Lower lobe of right lung (tissue), 2 donors: ENCODE results near the gene OTX1. TPM values are rescaled to one million over a fixed set of nuclear protein-coding genes. Genes with fewer than 3 reads are reported as not detected.

Experiments used
- ATAC-seq, 2 donors: fragments of 200-7000 bp; cut with Tn5 transposase; one replicate each; pipeline ENCODE4 v1.9.1; 2020 to 2022; ENCODE audit warnings: mild to moderate bottlenecking in 2 of 2, moderate library complexity in 2 of 2
- DNase-seq: peaks from one replicate; pipeline ENCODE4 v3.0.0-alpha.2; 2020
- H3K27ac ChIP-seq: fragments of 200-600 bp; one replicate; pipeline ENCODE4 v1.8.0; 2022
- H3K27me3 ChIP-seq: fragments of 200-600 bp; one replicate; pipeline ENCODE4 v1.8.0; 2022; ENCODE audit warnings: low read depth
- H3K36me3 ChIP-seq: fragments of 200-600 bp; one replicate; pipeline ENCODE4 v1.8.0; 2022; ENCODE audit warnings: mild to moderate bottlenecking
- H3K4me1 ChIP-seq: fragments of 200-600 bp; one replicate; pipeline ENCODE4 v1.8.0; 2022
- H3K4me3 ChIP-seq: fragments of 200-600 bp; one replicate; pipeline ENCODE4 v1.8.0; 2022; ENCODE audit warnings: mild to moderate bottlenecking
- H3K9me3 ChIP-seq: fragments of 200-600 bp; one replicate; pipeline ENCODE4 v1.8.0; 2022
- intact Hi-C: fragments of 100-400 bp; cut with DNase I; formaldehyde crosslinking; loops from one replicate; pipeline ENCODE4 v1.11.0; 2022
- total RNA-seq: library from RNA; stranded (reverse); fragmentation: NEBNext Ultra II Directional; extraction: Animal tissue kit (Norgen Biotek cat#: 25700); gene quantifications from one replicate; pipeline ENCODE4 v1.2.1, GENCODE V29; 2021
- TF ChIP-seq, protein P1 (sequence below): fragments of 200-600 bp; IDR thresholded peaks from one replicate; pipeline ENCODE4 v1.8.0; 2022; ENCODE audit warnings: antibody characterized with exemption, mild to moderate bottlenecking
- donor health status: DM: no; HTN: yes; CAD: no; lungs with severe emphysema.

Gene OTX1
- total RNA-seq, 1 donor from 2014 or later: 0.27 TPM

GRCh38 chr2:63038034-63038433, 12.6 kb upstream of the OTX1 start:
- Histone ChIP-seq H3K27ac (no peak overlapping the region), H3K36me3 (no peaks in the 10 kb centered on the region), H3K9me3 (no peaks in the 10 kb centered on the region), H3K4me3 (no peak overlapping the region), H3K27me3 (peaks cover under 1% of the 10 kb centered on the region), H3K4me1 (no peaks in the 10 kb centered on the region)
- ATAC-seq: no peak
- TF ChIP-seq, protein P1, sequence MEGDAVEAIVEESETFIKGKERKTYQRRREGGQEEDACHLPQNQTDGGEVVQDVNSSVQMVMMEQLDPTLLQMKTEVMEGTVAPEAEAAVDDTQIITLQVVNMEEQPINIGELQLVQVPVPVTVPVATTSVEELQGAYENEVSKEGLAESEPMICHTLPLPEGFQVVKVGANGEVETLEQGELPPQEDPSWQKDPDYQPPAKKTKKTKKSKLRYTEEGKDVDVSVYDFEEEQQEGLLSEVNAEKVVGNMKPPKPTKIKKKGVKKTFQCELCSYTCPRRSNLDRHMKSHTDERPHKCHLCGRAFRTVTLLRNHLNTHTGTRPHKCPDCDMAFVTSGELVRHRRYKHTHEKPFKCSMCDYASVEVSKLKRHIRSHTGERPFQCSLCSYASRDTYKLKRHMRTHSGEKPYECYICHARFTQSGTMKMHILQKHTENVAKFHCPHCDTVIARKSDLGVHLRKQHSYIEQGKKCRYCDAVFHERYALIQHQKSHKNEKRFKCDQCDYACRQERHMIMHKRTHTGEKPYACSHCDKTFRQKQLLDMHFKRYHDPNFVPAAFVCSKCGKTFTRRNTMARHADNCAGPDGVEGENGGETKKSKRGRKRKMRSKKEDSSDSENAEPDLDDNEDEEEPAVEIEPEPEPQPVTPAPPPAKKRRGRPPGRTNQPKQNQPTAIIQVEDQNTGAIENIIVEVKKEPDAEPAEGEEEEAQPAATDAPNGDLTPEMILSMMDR: no peak
- intact Hi-C loops: no loop called here
- DNase-seq: no peak

DNA sequence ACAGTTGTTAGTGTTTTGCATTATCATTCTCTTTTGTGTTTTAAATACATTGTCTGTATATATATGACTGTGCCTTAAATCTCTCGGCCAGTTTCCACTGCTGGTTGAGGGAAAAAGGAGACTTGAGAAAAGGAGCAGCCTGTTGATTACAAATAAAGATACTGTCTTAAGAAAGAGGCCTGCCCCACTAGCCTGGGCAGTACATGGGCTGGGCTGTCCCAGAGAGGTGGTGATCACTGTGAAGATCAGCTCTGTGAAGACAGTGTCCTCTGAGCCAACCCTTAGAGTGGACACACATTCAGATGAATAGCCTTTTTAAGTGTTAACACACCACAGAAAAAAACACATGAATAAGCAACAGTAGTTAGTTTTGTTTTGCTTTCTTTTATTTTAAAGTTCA, 10.0 kb upstream of the OTX1 start:
- Histone ChIP-seq H3K4me1 (no peaks in the 10 kb centered on the region), H3K27ac (no peak overlapping the region), H3K9me3 (no peaks in the 10 kb centered on the region), H3K27me3 (peaks cover 25% of the 10 kb centered on the region), H3K4me3 (no peak overlapping the region), H3K36me3 (no peaks in the 10 kb centered on the region)
- intact Hi-C loops: no loop called here
- DNase-seq (no peak), ATAC-seq (no peak)
- TF ChIP-seq, protein P1: no peak

DNA sequence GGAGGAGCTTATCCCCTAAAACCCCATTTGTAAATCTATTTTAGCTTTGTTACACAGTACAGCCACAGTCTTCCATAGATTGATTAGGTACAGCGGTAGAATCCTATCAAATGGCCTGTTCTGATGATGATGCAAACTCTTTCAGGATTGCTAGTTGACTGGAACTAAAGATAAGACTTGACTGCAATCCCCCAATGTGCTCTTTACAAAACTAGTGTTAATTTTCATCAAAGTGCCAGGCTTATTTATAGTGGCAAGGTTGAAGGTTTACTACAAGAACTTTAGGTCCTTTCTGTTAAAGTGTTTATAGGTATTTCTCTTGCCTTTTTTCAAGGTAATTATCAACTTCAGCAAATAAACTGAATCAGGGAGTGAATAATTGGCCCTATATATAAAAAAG, 9.0 kb upstream of the OTX1 start:
- H3K4me1 ChIP-seq: no peaks in the 10 kb centered on the region
- no peak for DNase-seq
- H3K9me3 ChIP-seq: no peaks in the 10 kb centered on the region
- H3K36me3 ChIP-seq: no peaks in the 10 kb centered on the region
- intact Hi-C loops: no loop called here
- H3K27ac ChIP-seq: no peak overlapping the region
- peaks cover 35% of the 10 kb centered on the region for H3K27me3 ChIP-seq
- no peak for ATAC-seq
- TF ChIP-seq, protein P1: no peak
- H3K4me3 ChIP-seq: no peak overlapping the region

- Histone ChIP-seq H3K4me1 (peaks cover 24% of the 10 kb centered on the region), H3K36me3 (no peaks in the 10 kb centered on the region), H3K4me3 (no peak overlapping the region), H3K27ac (no peak overlapping the region), H3K9me3 (no peaks in the 10 kb centered on the region), H3K27me3 (peaks cover 65% of the 10 kb centered on the region)
- TF ChIP-seq, protein P1: no peak
- ATAC-seq: no peak
- intact Hi-C loops: no loop called here
- no peak for DNase-seq
Measured at GRCh38 chr2:63044362-63045327, 6.0 kb upstream of the OTX1 start.

- intact Hi-C loops: no loop called here
- no peak for ATAC-seq
Measured at GRCh38 chr2:63046552-63046951, 4.1 kb upstream of the OTX1 start.

More at GRCh38 chr2:63046552-63046951, 4.1 kb upstream of the OTX1 start:
- Histone ChIP-seq H3K4me1 (peaks cover 40% of the 10 kb centered on the region), H3K27me3 (peaks cover 84% of the 10 kb centered on the region), H3K4me3 (no peak overlapping the region), H3K36me3 (no peaks in the 10 kb centered on the region), H3K9me3 (no peaks in the 10 kb centered on the region), H3K27ac (no peak overlapping the region)
- no peak for DNase-seq
- TF ChIP-seq, protein P1: no peak
